ENCODE results near the gene KL.

Gene KL

DNA sequence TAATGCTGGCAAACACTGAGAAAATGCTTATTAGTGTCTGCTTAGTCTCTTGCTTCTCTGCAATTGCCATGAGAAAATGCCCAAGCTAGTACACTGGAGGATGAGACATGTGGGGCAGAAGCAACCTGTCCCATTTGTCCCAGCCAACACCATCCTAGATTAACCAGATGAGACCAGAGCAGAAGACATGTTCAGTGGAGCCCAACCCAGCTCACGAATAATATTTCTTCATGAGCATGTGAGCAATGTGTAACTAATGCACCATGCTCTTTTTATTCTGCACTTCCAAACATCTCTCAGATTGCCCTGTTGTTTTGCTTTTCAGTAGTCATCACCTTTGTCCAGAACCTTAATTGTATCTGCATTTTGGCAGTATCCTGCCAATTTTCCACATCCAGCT is 21.4 kb downstream of the KL start:
- DNase-seq (ENCODE audit: low spot score), result no peak

GRCh38 chr13:33040090-33040489 is 23.9 kb downstream of the KL start:
- no peak for DNase-seq (ENCODE audit: low spot score)

DNA sequence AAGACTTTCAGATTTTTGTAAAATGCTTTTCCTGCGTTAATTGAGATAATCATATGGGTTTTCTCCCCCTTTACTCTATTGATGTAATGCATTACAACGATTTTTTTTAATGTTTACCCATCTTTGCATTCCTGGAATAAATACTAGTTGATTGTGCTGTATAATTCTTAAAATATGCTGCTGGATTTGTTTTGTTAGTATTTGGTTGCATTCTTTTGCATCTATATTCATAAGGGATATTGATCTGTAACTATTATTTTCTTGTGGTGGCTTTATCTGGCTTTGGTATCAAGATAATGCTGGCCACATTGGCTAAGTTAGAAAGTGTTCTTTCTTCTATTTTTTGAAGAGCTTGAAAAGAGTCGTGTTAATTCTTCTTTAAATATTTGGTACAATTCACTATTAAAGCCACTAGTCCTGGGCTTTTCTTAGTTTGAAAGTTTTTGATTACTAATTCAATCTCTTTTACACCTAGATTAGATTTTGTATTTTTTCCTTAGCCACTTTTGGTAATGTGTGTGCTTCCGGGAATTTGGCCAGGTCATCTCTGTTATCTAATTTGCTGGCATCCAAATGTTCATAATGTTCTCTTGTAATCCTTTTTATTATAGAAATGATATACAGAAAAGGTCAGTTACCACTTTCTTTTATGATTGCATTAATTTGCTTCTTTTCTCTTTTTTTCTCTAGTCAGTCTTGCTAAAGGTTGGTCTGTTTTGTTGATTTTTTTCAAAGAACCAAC is 29.8 kb downstream of the KL start:
- DNase-seq (ENCODE audit: low spot score), result no peak

DNA sequence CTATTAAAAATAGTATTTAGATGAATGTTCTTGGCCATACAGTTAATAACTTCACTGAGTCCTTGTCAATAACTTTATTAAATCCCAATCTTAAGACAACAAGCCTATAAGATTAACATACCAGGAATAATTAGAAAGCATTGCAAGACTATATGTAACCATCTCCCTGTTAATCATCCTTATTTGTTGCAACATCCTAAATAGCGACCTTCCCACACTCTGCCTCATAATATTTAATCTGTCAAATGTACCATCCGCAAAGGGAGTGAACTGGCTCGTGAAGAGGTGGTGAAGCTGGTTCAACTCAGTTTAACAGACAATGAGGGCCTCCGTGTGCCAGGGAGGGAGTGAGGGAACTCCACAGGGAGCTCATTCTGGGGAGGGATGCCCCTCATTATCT is 33.9 kb downstream of the KL start:
- no peak for DNase-seq (ENCODE audit: low spot score)

DNA sequence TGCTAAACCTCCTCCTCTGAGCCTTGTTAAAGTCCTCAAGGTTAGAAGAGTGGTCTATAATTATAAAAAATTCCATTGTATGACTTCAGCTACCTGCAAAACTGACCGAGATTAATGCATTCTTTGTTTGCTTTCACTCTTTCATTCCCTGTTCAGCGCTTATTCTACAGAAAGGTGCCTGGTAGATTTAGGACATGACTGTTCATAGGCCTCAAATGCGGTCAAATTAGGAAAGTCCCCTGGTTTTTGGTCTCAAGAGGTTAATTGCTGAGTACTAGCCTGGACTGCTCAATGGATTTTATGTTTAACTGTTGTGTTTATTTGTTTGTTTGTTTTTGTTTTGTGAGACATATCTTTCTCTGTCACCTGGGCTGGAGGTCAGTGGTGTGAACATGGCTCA is 35.4 kb downstream of the KL start:
- DNase-seq (ENCODE audit: low spot score), result no peak

GRCh38 chr13:33052506-33053280 is 36.5 kb downstream of the KL start:
- DNase-seq (ENCODE audit: low spot score), result no peak

DNA sequence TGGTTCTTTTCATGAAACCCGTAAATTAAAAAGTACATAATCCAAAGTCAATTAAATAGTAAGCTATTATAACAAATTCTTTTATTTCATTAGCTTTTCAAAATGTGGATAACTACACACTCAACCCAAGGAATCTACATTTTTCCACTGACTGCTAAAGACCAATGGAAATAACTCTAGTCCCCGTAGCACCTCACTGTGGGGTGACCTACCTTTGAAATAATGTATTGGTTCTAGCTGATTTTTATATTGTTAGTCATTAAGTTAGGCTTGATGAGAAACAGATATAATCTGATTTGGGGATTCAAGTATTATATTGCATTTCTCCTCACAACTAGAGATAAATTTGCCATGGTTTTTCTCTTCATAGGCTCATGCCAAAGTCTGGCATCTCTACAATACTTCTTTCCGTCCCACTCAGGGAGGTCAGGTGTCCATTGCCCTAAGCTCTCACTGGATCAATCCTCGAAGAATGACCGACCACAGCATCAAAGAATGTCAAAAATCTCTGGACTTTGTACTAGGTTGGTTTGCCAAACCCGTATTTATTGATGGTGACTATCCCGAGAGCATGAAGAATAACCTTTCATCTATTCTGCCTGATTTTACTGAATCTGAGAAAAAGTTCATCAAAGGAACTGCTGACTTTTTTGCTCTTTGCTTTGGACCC is 37.3 kb downstream of the KL start:
- no peak for DNase-seq (ENCODE audit: low spot score)

- DNase-seq (ENCODE audit: low spot score), result no peak
Measured at GRCh38 chr13:33057019-33057780, 41.0 kb downstream of the KL start.

DNA sequence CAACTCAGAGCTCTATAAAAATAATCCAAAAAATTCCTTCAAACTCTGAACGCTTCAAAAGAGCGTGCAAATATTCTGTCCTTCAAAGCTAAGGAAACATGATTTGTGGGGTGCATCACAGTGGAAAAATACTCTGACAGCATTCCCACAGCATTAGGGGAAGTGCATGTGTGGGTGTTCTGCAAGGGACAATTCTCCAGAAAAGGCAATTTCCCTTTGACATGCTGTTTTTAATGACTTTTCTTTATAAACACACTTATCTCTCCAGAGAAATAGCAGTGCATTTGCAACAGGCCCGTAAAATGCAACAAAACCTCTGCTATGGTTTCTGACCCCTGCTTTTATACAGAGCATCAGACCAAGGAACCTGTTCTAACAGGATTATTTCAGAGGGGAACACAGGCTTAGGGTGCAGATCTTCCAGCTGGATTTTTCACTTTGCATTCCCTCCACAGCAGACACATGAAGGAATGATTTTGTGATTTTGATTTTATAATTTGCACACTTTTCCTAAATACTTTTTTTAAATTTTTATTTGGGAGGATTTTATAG is 42.6 kb downstream of the KL start:
- no peak for DNase-seq (ENCODE audit: low spot score)

- no peak for DNase-seq (ENCODE audit: low spot score)
Measured at GRCh38 chr13:33060815-33061214, 44.6 kb downstream of the KL start.

- DNase-seq (ENCODE audit: low spot score), result no peak
Measured at GRCh38 chr13:33066329-33066728, 50.1 kb downstream of the KL start.

DNA sequence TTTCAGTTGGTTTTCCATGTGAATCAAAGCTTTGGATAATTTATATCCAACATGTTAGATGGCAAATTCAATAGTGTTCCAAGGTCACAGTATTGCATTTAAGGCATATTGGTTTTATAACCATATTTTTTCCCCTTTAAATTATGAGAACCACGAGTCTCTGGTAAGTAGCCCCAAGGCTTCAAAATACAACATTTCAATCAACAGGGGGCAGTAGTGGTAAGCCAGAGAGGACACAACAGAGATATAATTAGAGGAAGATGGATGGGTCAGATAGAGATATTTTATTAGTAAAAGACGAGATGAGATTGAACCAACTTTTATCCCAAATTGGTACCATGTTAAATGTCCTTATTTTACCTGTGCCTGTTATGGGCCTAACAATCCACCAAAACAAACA is 53.1 kb downstream of the KL start:
- DNase-seq (ENCODE audit: low spot score), result no peak

DNA sequence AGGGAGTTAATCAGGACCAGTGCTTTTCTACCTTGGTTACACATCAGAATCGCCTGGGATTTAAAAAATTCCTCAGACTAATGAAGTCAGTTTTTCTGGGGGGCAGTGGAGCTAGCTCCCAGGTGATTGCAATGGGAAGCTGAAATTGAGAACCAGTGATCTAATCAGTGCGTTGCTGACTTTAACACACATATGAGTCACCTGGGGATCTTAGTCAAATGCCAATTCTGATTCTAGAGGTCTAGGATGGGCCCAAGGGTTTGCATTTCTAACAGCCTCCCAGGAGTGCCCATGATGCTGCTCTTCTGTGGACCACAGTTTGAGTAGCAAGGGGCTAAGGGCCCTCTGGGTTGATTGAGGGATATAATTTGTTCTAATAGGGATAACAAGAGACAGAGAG is 54.5 kb downstream of the KL start:
- DNase-seq (ENCODE audit: low spot score), result no peak

DNA sequence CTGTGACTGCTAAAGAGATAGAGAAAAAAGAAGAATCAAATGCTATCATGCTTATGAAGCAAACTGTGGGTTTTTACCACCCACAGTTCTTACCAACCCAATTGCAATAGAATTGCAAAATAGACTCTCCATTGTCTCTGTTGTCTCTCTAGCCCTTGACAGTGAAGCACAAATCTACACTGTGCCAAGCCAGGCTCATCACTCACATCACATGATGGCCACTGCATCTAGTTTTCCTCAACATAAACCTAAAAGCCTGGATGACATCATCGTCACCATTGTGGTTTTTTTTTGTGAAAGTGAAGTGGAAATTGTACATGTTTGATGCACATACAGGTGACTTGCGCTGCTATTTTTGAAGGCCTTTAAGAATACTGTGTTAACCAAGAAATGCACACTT is 56.1 kb downstream of the KL start:
- DNase-seq (ENCODE audit: low spot score), result no peak

DNA sequence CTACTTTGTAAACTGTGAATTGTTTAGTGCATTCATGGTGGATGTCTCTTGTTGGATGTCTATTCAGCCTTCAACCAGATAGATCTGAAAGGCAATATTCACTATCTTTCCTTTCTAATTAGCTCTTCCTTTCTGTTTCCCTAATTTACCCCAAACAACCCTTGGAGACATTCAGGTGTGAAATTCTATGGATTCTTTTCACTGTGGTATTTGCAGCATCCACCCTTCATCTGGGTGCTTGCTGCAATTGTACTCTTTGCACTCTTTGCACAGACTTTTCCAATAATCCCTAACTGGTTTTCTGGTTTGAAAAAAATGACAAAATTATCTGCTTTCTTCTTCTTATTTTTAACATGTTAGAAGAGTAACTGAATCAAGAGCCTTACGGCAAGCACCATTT is 56.5 kb downstream of the KL start:
- DNase-seq (ENCODE audit: low spot score), result no peak

DNA sequence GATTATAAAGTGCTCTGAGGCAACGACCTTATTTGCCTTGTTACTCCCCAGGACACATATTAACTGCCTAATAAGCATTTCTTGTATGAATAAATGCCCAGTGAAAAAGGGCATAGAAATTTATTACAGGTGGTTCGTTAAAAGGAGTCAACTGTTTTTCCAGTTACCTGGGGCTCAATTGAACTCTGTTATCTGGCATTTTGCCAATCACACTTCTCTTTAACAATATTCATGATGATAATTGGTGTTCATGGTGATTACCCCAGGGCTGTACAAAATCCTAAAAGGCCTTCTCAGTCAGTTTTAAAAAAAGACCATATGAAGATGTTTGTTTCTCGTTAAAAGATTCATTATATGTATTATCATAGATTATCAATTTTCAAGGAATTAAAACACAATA is 57.1 kb downstream of the KL start:
- no peak for DNase-seq (ENCODE audit: low spot score)

DNA sequence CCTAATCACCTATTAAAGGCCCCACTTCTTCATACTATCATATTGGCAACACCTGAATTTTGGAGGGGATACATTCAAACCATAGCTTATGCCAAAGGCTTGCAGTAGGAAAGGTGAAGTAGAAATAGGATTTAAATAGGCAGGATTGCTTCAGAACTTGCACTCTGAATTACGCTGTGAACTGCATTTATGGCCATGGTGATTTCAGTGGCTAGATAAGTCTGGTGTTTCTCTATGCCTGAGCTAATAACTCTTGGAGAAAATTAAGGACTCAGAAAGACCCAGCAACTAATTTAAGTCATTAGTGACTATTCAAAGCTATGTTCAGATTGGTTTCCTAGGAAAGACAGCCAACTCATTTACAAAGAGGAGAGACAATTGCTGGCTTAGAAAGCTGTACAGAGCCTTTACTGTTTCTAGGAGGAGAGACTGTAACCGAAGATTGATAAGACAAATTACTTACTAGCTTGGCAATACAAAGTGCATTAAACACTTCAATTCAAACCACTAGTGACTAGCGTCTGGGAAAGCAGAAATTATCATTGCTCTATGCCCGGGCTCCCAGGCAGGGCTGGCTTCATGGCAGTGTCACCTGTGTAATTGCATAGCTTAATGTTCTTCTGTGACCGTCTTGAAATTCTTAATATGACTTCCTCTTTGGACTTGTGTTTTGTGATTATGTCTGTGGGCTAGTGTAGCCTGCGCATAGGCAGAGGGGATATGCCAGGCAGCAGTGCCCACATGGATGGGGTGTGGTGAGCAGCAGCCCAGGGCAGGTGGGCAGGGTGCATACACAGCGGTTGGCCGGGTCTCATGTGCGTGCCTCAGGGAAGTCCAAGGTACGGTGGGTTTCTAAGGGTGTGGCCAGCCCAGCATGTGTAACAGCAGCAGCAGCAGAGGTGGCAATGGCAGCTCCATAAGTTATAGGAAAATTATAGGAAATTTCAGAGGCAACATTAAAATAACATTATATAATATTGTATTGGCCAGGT is 60.1 kb downstream of the KL start:
- no peak for DNase-seq (ENCODE audit: low spot score)

GRCh38 chr13:33078263-33078662 is 62.0 kb downstream of the KL start:
- DNase-seq (ENCODE audit: low spot score), result no peak

- DNase-seq (ENCODE audit: low spot score), result no peak
Measured at GRCh38 chr13:33079960-33080359, 63.7 kb downstream of the KL start.

- no peak for DNase-seq (ENCODE audit: low spot score)
Measured at GRCh38 chr13:33080972-33081590, 64.9 kb downstream of the KL start.
